SK-N-SH (cell line): Measurements from ENCODE around the gene TTLL6. TPM values are rescaled to one million over a fixed set of nuclear protein-coding genes. Genes with fewer than 3 reads are reported as not detected.

ENCODE experiments used
- CTCF ChIA-PET: fragments of 300-600, 350-600 bp; formaldehyde crosslinking; extraction: SDS; loops from one replicate; lab custom pipeline; 2021; lab: Yijun Ruan, JAX
- POLR2A ChIA-PET: fragments of 350-600 bp; sonication (Branson Sonifier 250); formaldehyde crosslinking; extraction: SDS; loops from one replicate; lab custom pipeline; 2020; ENCODE audit warnings: antibody characterized with exemption, inconsistent platforms; lab: Yijun Ruan, JAX
- DNase-seq: peaks from one replicate; pipeline ENCODE4 v3.0.0; 2012
- H2AFZ ChIP-seq: fragments of 200-600 bp; sonication (generic); 2 replicates; pipeline ENCODE4 v1.8.1; 2016; ENCODE audit warnings: antibody characterized with exemption, mild to moderate bottlenecking, low read depth
- H3F3A ChIP-seq: fragments of 200-600 bp; sonication (generic); replicated peaks from 2 replicates; pipeline ENCODE3; 2016; ENCODE audit warnings: antibody characterized with exemption, mild to moderate bottlenecking; ENCODE audit not compliant: insufficient read depth
- H3K27ac ChIP-seq, 2 experiments: fragments of 200-500 bp in 1 of 2; fragments of 200-600 bp in 1 of 2; sonication (Bioruptor generic) in 1 of 2; sonication (generic), shearing (Covaris generic) in 1 of 2; 2 replicates each; pipeline versions ENCODE4 v1.5.1 to v1.6.1; 2014 to 2016; ENCODE audit warnings: low read depth in 2 of 2, inconsistent platforms in 1 of 2, low read length in 1 of 2, mild to moderate bottlenecking in 1 of 2, mixed read lengths in 1 of 2
- H3K27me3 ChIP-seq: fragments of 200-600 bp; sonication (generic), shearing (Covaris generic); 2 replicates; pipeline ENCODE4 v1.6.1; 2016; ENCODE audit warnings: mixed run types; ENCODE audit not compliant: insufficient read depth
- H3K36me3 ChIP-seq, 2 experiments: fragments of 200-500 bp in 1 of 2; fragments of 200-600 bp in 1 of 2; sonication (Bioruptor generic) in 1 of 2; sonication (generic) in 1 of 2; replicated peaks in 1 of 2; 2 replicates each; pipeline versions ENCODE3 to v1.5.1; 2014 to 2016; ENCODE audit warnings: low read length in 1 of 2, mild to moderate bottlenecking in 1 of 2; ENCODE audit not compliant: insufficient read depth in 2 of 2, control insufficient read depth in 1 of 2
- H3K4me1 ChIP-seq, 2 experiments: fragments of 200-500 bp in 1 of 2; fragments of 200-600 bp in 1 of 2; sonication (Bioruptor generic) in 1 of 2; sonication (generic), shearing (Covaris generic) in 1 of 2; 2 replicates each; pipeline versions ENCODE4 v1.5.1 to v1.6.1; 2014 to 2016; ENCODE audit warnings: low read depth in 1 of 2, low read length in 1 of 2, mixed run types in 1 of 2; ENCODE audit not compliant: insufficient read depth in 2 of 2, control insufficient read depth in 1 of 2
- H3K4me2 ChIP-seq: fragments of 200-600 bp; sonication (generic), shearing (Covaris generic); 2 replicates; pipeline ENCODE4 v1.6.1; 2017; ENCODE audit warnings: mixed run types
- H3K4me3 ChIP-seq, 2 experiments: fragments of 200-500 bp in 1 of 2; fragments of 200-600 bp in 1 of 2; sonication (Bioruptor generic) in 1 of 2; sonication (generic), shearing (Covaris generic) in 1 of 2; 2 replicates each; pipeline versions ENCODE4 v1.5.1 to v1.8.1; 2014 to 2016; ENCODE audit warnings: low read depth in 2 of 2, inconsistent platforms in 1 of 2, low read length in 1 of 2, mild to moderate bottlenecking in 1 of 2, mixed read lengths in 1 of 2, moderate library complexity in 1 of 2
- H3K79me2 ChIP-seq: fragments of 200-600 bp; sonication (generic); 2 replicates; pipeline ENCODE4 v1.8.1; 2017; ENCODE audit warnings: mild to moderate bottlenecking; ENCODE audit not compliant: insufficient read depth
- H3K9ac ChIP-seq: fragments of 200-600 bp; sonication (generic); 2 replicates; pipeline ENCODE4 v1.6.1; 2017; ENCODE audit warnings: mixed run types
- H3K9me2 ChIP-seq: fragments of 200-600 bp; sonication (generic); 2 replicates; pipeline ENCODE4 v1.6.1; 2017; ENCODE audit warnings: mixed run types
- H3K9me3 ChIP-seq: fragments of 200-600 bp; sonication (generic); 2 replicates; pipeline ENCODE4 v1.6.1; 2017; ENCODE audit warnings: mixed run types, mild to moderate bottlenecking, moderate library complexity
- H4K20me1 ChIP-seq: fragments of 200-600 bp; sonication (generic); 2 replicates; pipeline ENCODE4 v1.6.1; 2017; ENCODE audit warnings: mild to moderate bottlenecking, mixed run types; ENCODE audit not compliant: insufficient read depth
- CTCF ChIP-seq: fragments of 200-600 bp; sonication (generic); IDR thresholded peaks from 2 replicates; pipeline ENCODE4 v1.6.1; 2017; ENCODE audit warnings: antibody characterized with exemption, mild to moderate bottlenecking, moderate library complexity
- EZH2phosphoT487 ChIP-seq: fragments of 200-600 bp; sonication (generic); IDR thresholded peaks from 2 replicates; pipeline ENCODE4 v1.6.1; 2017; ENCODE audit warnings: low read depth, mixed run types, mild to moderate bottlenecking, antibody characterized with exemption, moderate library complexity, borderline replicate concordance
- FOSL2 ChIP-seq: IDR thresholded peaks from 2 replicates; pipeline ENCODE4 v1.4.0; 2012; ENCODE audit warnings: low read depth, mild to moderate bottlenecking, moderate library complexity, borderline replicate concordance
- JUND ChIP-seq: IDR thresholded peaks from 2 replicates; pipeline ENCODE4 v1.4.0; 2012
- MEF2A ChIP-seq: IDR thresholded peaks from 2 replicates; pipeline ENCODE4 v1.4.0; 2012; ENCODE audit warnings: low read depth, borderline replicate concordance
- MXI1 ChIP-seq: IDR thresholded peaks from 2 replicates; pipeline ENCODE4 v1.6.1; 2012; ENCODE audit warnings: mild to moderate bottlenecking, low read depth, low read length, improper control_type of control experiment
- NRF1 ChIP-seq: IDR thresholded peaks from 2 replicates; pipeline ENCODE4 v1.6.1; 2012; ENCODE audit warnings: low read depth, mild to moderate bottlenecking, low read length
- RAD21 ChIP-seq: IDR thresholded peaks from 2 replicates; pipeline ENCODE4 v1.6.1; 2012; ENCODE audit warnings: mild to moderate bottlenecking, low read length
- SMC3 ChIP-seq: IDR thresholded peaks from 2 replicates; pipeline ENCODE4 v1.6.1; 2012; ENCODE audit warnings: low read depth, low read length, improper control_type of control experiment
- TCF12 ChIP-seq: IDR thresholded peaks from 2 replicates; pipeline ENCODE4 v1.4.0; 2012
- TEAD4 ChIP-seq: IDR thresholded peaks from 2 replicates; pipeline ENCODE4 v1.4.0; 2012; ENCODE audit warnings: mild to moderate bottlenecking, borderline replicate concordance; ENCODE audit not compliant: insufficient read depth
- USF2 ChIP-seq: fragments of 150-350 bp; IDR thresholded peaks from 2 replicates; pipeline ENCODE4 v1.6.1; 2017; ENCODE audit warnings: antibody characterized with exemption, low read length, low read depth, borderline replicate concordance
- YY1 ChIP-seq: IDR thresholded peaks from 2 replicates; pipeline ENCODE4 v1.4.0; 2012; ENCODE audit warnings: low read depth, mild to moderate bottlenecking
- WGBS: methylation state at CpG from one replicate; pipeline ENCODE4 v1.1.6; 2017; ENCODE audit warnings: low lambda C conversion rate; 5-methylcytosine and 5-hydroxymethylcytosine counted together
- polyA plus RNA-seq, 3 experiments: library from polyadenylated mRNA; depleted of rRNA; stranded (reverse); fragments of >200 nt; gene quantifications; 2 replicates each; pipeline ENCODE4 v1.2.3, GENCODE V29; 2012
- TF ChIP-seq, protein P1 (sequence below): IDR thresholded peaks from 2 replicates; pipeline ENCODE4 v1.4.0; 2012; ENCODE audit warnings: low read depth, borderline replicate concordance
- TF ChIP-seq, protein P2 (sequence below): IDR thresholded peaks from 2 replicates; pipeline ENCODE4; 2012

The TTLL6 gene
- polyA plus RNA-seq, 1 of the 3 experiments (the other 2 are of a cell fraction): 3.1 TPM

DNA sequence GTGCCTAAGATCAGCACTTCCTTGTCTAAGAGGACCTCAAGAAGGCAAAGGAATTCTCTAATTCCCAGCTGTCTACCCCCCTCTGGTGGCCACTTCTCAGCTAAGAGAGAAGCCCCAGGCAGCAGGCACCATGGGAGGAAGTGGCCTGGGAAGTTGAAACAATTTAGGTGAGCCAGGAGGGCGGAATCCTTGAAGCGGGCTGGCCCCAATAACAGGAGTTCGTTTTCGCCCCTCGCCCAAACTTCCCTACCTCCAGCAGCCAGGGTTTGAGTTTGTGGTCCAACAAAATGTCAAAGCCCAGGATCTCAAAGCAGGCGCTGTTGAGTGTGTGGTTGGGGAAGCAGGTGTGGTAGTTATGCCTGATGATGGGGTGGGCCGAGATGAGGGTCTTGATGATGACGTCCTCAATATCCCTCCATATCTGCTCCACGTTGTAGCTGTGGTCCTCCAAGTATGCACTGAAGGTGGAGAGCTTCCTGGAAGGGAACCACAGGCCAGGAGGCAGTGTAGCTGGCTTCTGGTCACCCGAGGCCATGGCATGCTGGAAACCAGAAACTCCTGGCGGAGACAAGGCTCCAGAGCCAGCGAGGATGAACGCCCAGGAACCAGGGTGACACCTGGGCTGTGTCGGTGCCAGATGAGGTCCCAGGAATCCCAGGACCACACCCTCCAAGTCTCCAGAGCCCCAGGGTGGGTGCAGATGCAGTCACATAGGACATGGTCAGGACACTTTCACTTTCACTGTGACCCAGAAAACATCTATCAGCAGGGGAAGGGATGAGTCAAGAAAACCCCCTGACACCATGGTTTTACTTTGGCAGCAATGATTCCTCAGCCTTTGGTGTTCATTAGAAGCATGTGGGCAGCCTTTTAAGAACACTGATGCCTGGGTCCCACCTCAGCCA is 25.6 kb downstream of the TTLL6 start:
- peak; percentile 59 for TF ChIP-seq RAD21
- peak; percentile 77 for TF ChIP-seq SMC3
- peak; percentile 96 for TF ChIP-seq CTCF
- no peak for TF ChIP-seq MXI1

DNA sequence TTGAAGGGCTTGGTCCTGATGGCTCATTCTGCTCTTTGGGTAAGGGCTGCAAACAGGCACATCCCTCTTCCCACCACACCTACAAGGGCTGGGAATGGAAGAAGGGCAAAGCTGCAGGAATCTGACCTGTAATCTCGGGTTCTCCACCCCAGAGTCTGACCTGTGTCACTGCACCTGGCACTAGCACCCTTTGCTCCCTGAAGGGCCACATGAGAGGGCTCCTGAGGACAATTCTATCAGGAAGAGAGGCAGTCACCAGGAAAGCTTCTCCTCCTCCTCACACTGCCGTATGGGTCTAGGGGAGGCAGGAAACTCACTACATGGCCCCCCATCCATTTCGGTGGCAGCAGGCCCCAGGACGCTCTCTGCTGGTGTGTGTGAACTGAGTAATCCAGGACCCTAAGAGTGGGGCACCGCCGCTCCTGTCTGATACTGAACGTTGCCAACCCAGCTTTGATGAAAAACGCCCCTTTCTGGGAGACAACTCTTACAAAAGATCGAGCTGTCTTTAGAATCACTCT is 26.4 kb downstream of the TTLL6 start:
- ChIA-PET POLR2A (no interaction called here), CTCF (interaction anchor here (0.7 to 8.2 kb wide), 16 partner anchors 8 to 242 kb away, joined by 3 to 68 read pairs (median 4); no protein-coding TSS in a partner anchor)
- Histone ChIP-seq H3K4me3 (no peak overlapping the region; a peak in 1 of 4 replicates), H3K9me3 (no peaks in the 10 kb centered on the region), H3K27ac (no peak overlapping the region), H3K36me3 (no peaks in the 10 kb centered on the region), H4K20me1 (no peaks in the 10 kb centered on the region), H3K79me2 (no peaks in the 10 kb centered on the region), H3K4me2 (peak overlapping the region; percentile 51; the same call in 1 of the 2 replicates), H2AFZ (no peak overlapping the region), H3K9me2 (no peaks in the 10 kb centered on the region), H3K9ac (no peak overlapping the region), H3K4me1 (peaks cover 0 to 3% of the 10 kb centered on the region in 2 experiments; a peak in 1 of 4 replicates), H3F3A (peaks cover 4% of the 10 kb centered on the region), H3K27me3 (peaks cover 52% of the 10 kb centered on the region)
- 26% methylated on average over 9 of the region's 9 CpGs for WGBS
- DNase-seq: no peak
- TF ChIP-seq YY1: no peak
- TF ChIP-seq MXI1: no peak
- TF ChIP-seq EZH2phosphoT487: no peak
- no peak for TF ChIP-seq NRF1
- TF ChIP-seq JUND: no peak
- TF ChIP-seq MEF2A: no peak
- TF ChIP-seq FOSL2: no peak
- TF ChIP-seq, protein P1, sequence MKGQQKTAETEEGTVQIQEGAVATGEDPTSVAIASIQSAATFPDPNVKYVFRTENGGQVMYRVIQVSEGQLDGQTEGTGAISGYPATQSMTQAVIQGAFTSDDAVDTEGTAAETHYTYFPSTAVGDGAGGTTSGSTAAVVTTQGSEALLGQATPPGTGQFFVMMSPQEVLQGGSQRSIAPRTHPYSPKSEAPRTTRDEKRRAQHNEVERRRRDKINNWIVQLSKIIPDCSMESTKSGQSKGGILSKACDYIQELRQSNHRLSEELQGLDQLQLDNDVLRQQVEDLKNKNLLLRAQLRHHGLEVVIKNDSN: no peak
- TF ChIP-seq TEAD4: no peak
- TF ChIP-seq, protein P2, sequence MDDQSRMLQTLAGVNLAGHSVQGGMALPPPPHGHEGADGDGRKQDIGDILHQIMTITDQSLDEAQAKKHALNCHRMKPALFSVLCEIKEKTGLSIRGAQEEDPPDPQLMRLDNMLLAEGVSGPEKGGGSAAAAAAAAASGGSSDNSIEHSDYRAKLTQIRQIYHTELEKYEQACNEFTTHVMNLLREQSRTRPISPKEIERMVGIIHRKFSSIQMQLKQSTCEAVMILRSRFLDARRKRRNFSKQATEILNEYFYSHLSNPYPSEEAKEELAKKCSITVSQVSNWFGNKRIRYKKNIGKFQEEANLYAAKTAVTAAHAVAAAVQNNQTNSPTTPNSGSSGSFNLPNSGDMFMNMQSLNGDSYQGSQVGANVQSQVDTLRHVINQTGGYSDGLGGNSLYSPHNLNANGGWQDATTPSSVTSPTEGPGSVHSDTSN: no peak
- no peak for TF ChIP-seq TCF12
- TF ChIP-seq USF2: no peak
- no peak for TF ChIP-seq SMC3

More for the DNA sequence above, 25.6 kb downstream of the TTLL6 start:
- H3K27me3 ChIP-seq: peaks cover 44% of the 10 kb centered on the region
- WGBS: 18% methylated on average over 13 of the region's 14 CpGs
- H4K20me1 ChIP-seq: no peaks in the 10 kb centered on the region
- peaks cover 11% of the 10 kb centered on the region for H3F3A ChIP-seq
- peak overlapping the region; percentile 51 for H3K4me2 ChIP-seq
- H3K9ac ChIP-seq: no peak overlapping the region
- POLR2A ChIA-PET: no interaction called here
- no peaks in the 10 kb centered on the region for H3K36me3 ChIP-seq
- CTCF ChIA-PET: interaction anchor here (0.7 to 8.2 kb wide), 16 partner anchors 9 to 241 kb away, joined by 3 to 68 read pairs (median 4); no protein-coding TSS in a partner anchor
- no peaks in the 10 kb centered on the region for H3K9me3 ChIP-seq
- peaks cover 0 to 3% of the 10 kb centered on the region in 2 experiments; a peak in 1 of 4 replicates for H3K4me1 ChIP-seq
- H3K4me3 ChIP-seq: no peak overlapping the region; a peak in 1 of 4 replicates
- H3K79me2 ChIP-seq: no peaks in the 10 kb centered on the region
- DNase-seq: peak; percentile 53
- no peak overlapping the region for H3K27ac ChIP-seq
- H2AFZ ChIP-seq: peak overlapping the region; percentile 20; the same call in 1 of the 2 replicates
- H3K9me2 ChIP-seq: no peaks in the 10 kb centered on the region
